HepG2 (cell line): ENCODE results near the gene MRPL28. TPM values are rescaled to one million over a fixed set of nuclear protein-coding genes. Genes with fewer than 3 reads are reported as not detected.

Source experiments
- AKNA ChIP-seq: sonication (generic); formaldehyde crosslinking; IDR thresholded peaks from 2 replicates; pipeline ENCODE4 v1.4.0; 2020; ENCODE audit warnings: missing genetic modification reagents, borderline replicate concordance
- EP300 ChIP-seq, 3 experiments: sonication (generic) in 1 of 3; formaldehyde crosslinking in 1 of 3; IDR thresholded peaks; 2 replicates each; pipeline versions ENCODE4 v1.5.1 to v1.6.1; 2011 to 2020; ENCODE audit warnings: low read depth in 2 of 3, low read length in 2 of 3, borderline replicate concordance in 1 of 3, improper control_type of control experiment in 1 of 3, mild to moderate bottlenecking in 1 of 3, missing genetic modification reagents in 1 of 3, moderate library complexity in 1 of 3
- JUN ChIP-seq: sonication (generic); formaldehyde crosslinking; IDR thresholded peaks from 2 replicates; pipeline ENCODE4 v1.4.0; 2020; ENCODE audit warnings: mild to moderate bottlenecking, missing genetic modification reagents
- KIAA2018 ChIP-seq: sonication (generic); formaldehyde crosslinking; IDR thresholded peaks from 2 replicates; pipeline ENCODE4 v1.5.0; 2020; ENCODE audit warnings: mild to moderate bottlenecking, missing genetic modification reagents, borderline replicate concordance
- NFE2L2 ChIP-seq: fragments of 150-350 bp; IDR thresholded peaks from 2 replicates; pipeline ENCODE4 v1.6.1; 2014; ENCODE audit warnings: low read length
- RNF219 ChIP-seq: sonication (generic); formaldehyde crosslinking; IDR thresholded peaks from 2 replicates; pipeline ENCODE4 v1.5.0; 2020; ENCODE audit warnings: mild to moderate bottlenecking, missing genetic modification reagents
- RXRB ChIP-seq: IDR thresholded peaks from 2 replicates; pipeline ENCODE4 v1.6.1; 2016; ENCODE audit warnings: borderline replicate concordance, missing genetic modification reagents, missing compliant biosample characterization
- SNAPC5 ChIP-seq: sonication (generic); formaldehyde crosslinking; IDR thresholded peaks from 2 replicates; pipeline ENCODE4 v1.8.1; 2023; ENCODE audit warnings: mild to moderate bottlenecking, missing genetic modification reagents, borderline replicate concordance
- ZKSCAN5 ChIP-seq: sonication (generic); formaldehyde crosslinking; IDR thresholded peaks from 2 replicates; pipeline ENCODE4 v1.5.1; 2020; ENCODE audit warnings: mild to moderate bottlenecking, missing genetic modification reagents
- ZNF530 ChIP-seq: sonication (generic); formaldehyde crosslinking; IDR thresholded peaks from 2 replicates; pipeline ENCODE4 v1.5.0; 2020; ENCODE audit warnings: low read depth, mild to moderate bottlenecking, missing genetic modification reagents
- ZNF747 ChIP-seq: sonication (generic); formaldehyde crosslinking; IDR thresholded peaks from 2 replicates; pipeline ENCODE4 v1.8.1; 2023; ENCODE audit warnings: missing genetic modification reagents, mild to moderate bottlenecking, borderline replicate concordance
- ZNF776 ChIP-seq: sonication (generic); formaldehyde crosslinking; IDR thresholded peaks from 2 replicates; pipeline ENCODE4 v1.4.0; 2020; ENCODE audit warnings: mild to moderate bottlenecking, missing genetic modification reagents
- ZSCAN20 ChIP-seq: sonication (generic); formaldehyde crosslinking; IDR thresholded peaks from 2 replicates; pipeline ENCODE4 v1.4.0; 2020; ENCODE audit warnings: missing genetic modification reagents, mild to moderate bottlenecking, borderline replicate concordance
- polyA plus RNA-seq, 8 experiments: library from polyadenylated mRNA; depleted of rRNA in 3 of 8; stranded (reverse) in 7 of 8; unstranded in 1 of 8; fragments of >200 nt; fragmentation: Illumina TruSeq in 4 of 8; extraction: Trizol in 4 of 8; gene quantifications; 2 replicates each; pipeline versions ENCODE4 v1.2.1 to v1.2.3, GENCODE V29; 2011 to 2016; ENCODE audit warnings: low read depth in 4 of 8, missing spikeins in 1 of 8, mixed read lengths in 1 of 8; ENCODE audit not compliant: insufficient read depth in 1 of 8
- total RNA-seq, 5 experiments: library from RNA; depleted of rRNA; stranded (reverse); fragments of >200 nt; fragmentation: Illumina TruSeq; extraction: Trizol; gene quantifications; 2 replicates each; pipeline ENCODE4 v1.2.3, GENCODE V29; 2016; ENCODE audit warnings: low read depth in 1 of 5

The MRPL28 gene
- total and polyA plus RNA-seq, 2 of the 13 experiments (the other 11 are each of a cell fraction or from before 2014, with no cell fraction given) = 114 to 135 TPM

GRCh38 chr16:370443-370842, at the start of gene MRPL28 (continued):
- TF ChIP-seq SNAPC5 (CRISPR knock-in tag) = no peak
- TF ChIP-seq EP300 (IDR thresholded peaks at IDR 0.05; ENCODE audit: low read depth in 2 of 2, low read length in 2 of 2) = peak in 1 of 2 experiments; percentile 40; a peak in 2 of 4 replicates
- TF ChIP-seq EP300 (CRISPR knock-in tag; IDR thresholded peaks at IDR 0.05; ENCODE audit: borderline replicate concordance) = no peak
- no peak for TF ChIP-seq JUN (CRISPR knock-in tag)
- TF ChIP-seq RXRB (CRISPR knock-in tag) = no peak
- no peak for TF ChIP-seq KIAA2018
- no peak for TF ChIP-seq ZNF530 (CRISPR knock-in tag)
- no peak for TF ChIP-seq AKNA (CRISPR knock-in tag)
- no peak for TF ChIP-seq ZSCAN20 (CRISPR knock-in tag)
- no peak for TF ChIP-seq NFE2L2
- no peak for TF ChIP-seq ZNF747 (CRISPR knock-in tag)
- TF ChIP-seq ZNF776 (CRISPR knock-in tag) = no peak
- no peak for TF ChIP-seq RNF219 (CRISPR knock-in tag)
- no peak for TF ChIP-seq ZKSCAN5 (CRISPR knock-in tag)
